Measurements from ENCODE around the gene ELAVL1. TPM values are rescaled to one million over a fixed set of nuclear protein-coding genes. Genes with fewer than 3 reads are reported as not detected.
A peak's percentile ranks its signal among the peaks of the same experiment; 100 is the strongest.

The ELAVL1 gene
- total and polyA plus RNA-seq, 2 of the 13 experiments (the other 11 are each of a cell fraction or from before 2014, with no cell fraction given), result 27.9 to 38.4 TPM

GRCh38 chr19:7918615-7919421 is 86.6 kb downstream of the ELAVL1 start (continued):
- TF ChIP-seq ZNF646 (CRISPR knock-in tag; IDR thresholded peaks at IDR 0.05), result no peak
- no peak for TF ChIP-seq ZNF660 (CRISPR knock-in tag; IDR thresholded peaks at IDR 0.05; ENCODE audit: borderline replicate concordance, low read depth)
- no peak for TF ChIP-seq GMEB1 (CRISPR knock-in tag; IDR thresholded peaks at IDR 0.05; ENCODE audit: borderline replicate concordance)
- no peak for TF ChIP-seq KLF11 (CRISPR knock-in tag; IDR thresholded peaks at IDR 0.05)
- TF ChIP-seq ZMYM3 (CRISPR knock-in tag; IDR thresholded peaks at IDR 0.05), result peak; percentile 83
- TF ChIP-seq IRF2 (CRISPR knock-in tag; IDR thresholded peaks at IDR 0.05), result 0 out of 2 replicates have a peak, but pooled peaks have one; percentile 16
- peak; percentile 84 for TF ChIP-seq PAXIP1 (CRISPR knock-in tag; conservative IDR thresholded peaks at IDR 0.05)
- TF ChIP-seq, protein P1, sequence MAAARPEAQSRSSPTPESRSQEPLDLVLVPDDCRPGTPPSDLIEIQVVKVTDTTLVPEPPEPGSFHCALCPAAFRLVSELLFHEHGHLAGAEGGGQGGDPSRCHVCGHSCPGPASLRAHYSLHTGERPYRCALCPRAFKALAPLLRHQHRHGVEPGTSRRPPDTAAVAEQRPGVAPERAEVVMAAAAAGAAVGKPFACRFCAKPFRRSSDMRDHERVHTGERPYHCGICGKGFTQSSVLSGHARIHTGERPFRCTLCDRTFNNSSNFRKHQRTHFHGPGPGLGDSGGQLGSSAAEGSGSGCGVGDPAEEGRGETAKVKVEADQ (CRISPR knock-in tag; IDR thresholded peaks at IDR 0.05; ENCODE audit: borderline replicate concordance), result peak; percentile 82
- TF ChIP-seq KDM1A (CRISPR knock-in tag; IDR thresholded peaks at IDR 0.05), result peak; percentile 80; the same call in 1 of the 2 replicates
- peak; percentile 58 for TF ChIP-seq ZNF574 (CRISPR knock-in tag; IDR thresholded peaks at IDR 0.05)
